Measurements from ENCODE around the gene DLX3.

Gene DLX3

GRCh38 chr17:50024808-50025207 is 29.8 kb upstream of the DLX3 start:
- no peak for DNase-seq (ENCODE audit: low read depth)
- TF ChIP-seq CTCF (IDR thresholded peaks at IDR 0.05; ENCODE audit: control insufficient read depth, insufficient read depth, low read depth, low read length, missing control alignments), result no peak

GRCh38 chr17:50023520-50023919 is 28.5 kb upstream of the DLX3 start:
- DNase-seq (ENCODE audit: low read depth), result no peak
- no peak for TF ChIP-seq CTCF (IDR thresholded peaks at IDR 0.05; ENCODE audit: control insufficient read depth, insufficient read depth, low read depth, low read length, missing control alignments)
- no peak overlapping the region for H3K4me3 ChIP-seq (ENCODE audit: control insufficient read depth, low read depth, low read length)

More at GRCh38 chr17:50024808-50025207, 29.8 kb upstream of the DLX3 start:
- H3K4me3 ChIP-seq (ENCODE audit: control insufficient read depth, low read depth, low read length), result no peak overlapping the region

- H3K4me3 ChIP-seq (ENCODE audit: control insufficient read depth, low read depth, low read length), result no peak overlapping the region
- DNase-seq (ENCODE audit: low read depth), result no peak
- no peak for TF ChIP-seq CTCF (IDR thresholded peaks at IDR 0.05; ENCODE audit: control insufficient read depth, insufficient read depth, low read depth, low read length, missing control alignments)
Observed at GRCh38 chr17:50022463-50023130, 27.6 kb upstream of the DLX3 start.

- no peak overlapping the region for H3K4me3 ChIP-seq (ENCODE audit: control insufficient read depth, low read depth, low read length)
- no peak for DNase-seq (ENCODE audit: low read depth)
- no peak for TF ChIP-seq CTCF (IDR thresholded peaks at IDR 0.05; ENCODE audit: control insufficient read depth, insufficient read depth, low read depth, low read length, missing control alignments)
Observed at GRCh38 chr17:50021681-50022370, 26.8 kb upstream of the DLX3 start.

- H3K4me3 ChIP-seq (ENCODE audit: control insufficient read depth, low read depth, low read length), result no peak overlapping the region
- TF ChIP-seq CTCF (IDR thresholded peaks at IDR 0.05; ENCODE audit: control insufficient read depth, insufficient read depth, low read depth, low read length, missing control alignments), result no peak
- no peak for DNase-seq (ENCODE audit: low read depth)
Observed at GRCh38 chr17:50020841-50021599, 26.0 kb upstream of the DLX3 start.

- H3K4me3 ChIP-seq (ENCODE audit: control insufficient read depth, low read depth, low read length), result no peak overlapping the region
- no peak for TF ChIP-seq CTCF (IDR thresholded peaks at IDR 0.05; ENCODE audit: control insufficient read depth, insufficient read depth, low read depth, low read length, missing control alignments)
- DNase-seq (ENCODE audit: low read depth), result no peak
Observed at GRCh38 chr17:50018909-50019308, 23.9 kb upstream of the DLX3 start.

Measured in AG09309 (cell line).